ENCODE measurements around the gene TMED8.
"Not testable (repeated sequence)": the region's sequence is repeated elsewhere in the genome, so short reads cannot be mapped to it uniquely, and the experiment has no call there.

TMED8 gene
- 25.4 to 59.4 (median 52.1) reads per million in 9 experiments for total RNA-seq

GRCh38 chr14:77376771-77377501, at the start of gene TMED8, which contains the start of gene SAMD15:
TMED8 (minus strand) TSS chr14:77377094; CDS start chr14:77377053, 41 bp downstream.
SAMD15 (plus strand) TSS chr14:77377379; CDS start chr14:77377419, 40 bp downstream.
- peak; percentile 78 to 88 (median 85) for DNase-seq
- peaks cover 3% of the 10 kb centered on the region for H3K36me3 Mint-ChIP-seq (ENCODE audit: insufficient read depth)
- no peak within 1 kb of the TSS for H3K4me3 Mint-ChIP-seq
- H3K27me3 Mint-ChIP-seq, result peaks cover 0 to 8% of the 10 kb centered on the region in 2 donors
- H3K9me3 Mint-ChIP-seq, result no peaks in the 10 kb centered on the region
- H3K4me1 Mint-ChIP-seq (ENCODE audit: low read depth in 2 of 2), result peaks cover 19 to 30% of the 10 kb centered on the region in 2 donors
- H3K27ac Mint-ChIP-seq, result no peak within 1 kb of the TSS
- peak; percentile 94 for ATAC-seq (replicated peaks)

GRCh38 chr14:77426396-77426795, 49.5 kb upstream of the TMED8 start:
- DNase-seq (no peak), ATAC-seq (replicated peaks) (no peak)
- peaks cover 54% of the 10 kb centered on the region for H3K36me3 Mint-ChIP-seq (ENCODE audit: insufficient read depth)
- H3K9me3 Mint-ChIP-seq, result no peaks in the 10 kb centered on the region
- H3K4me3 Mint-ChIP-seq, result no peak overlapping the region
- peak overlapping the region in 1 of 2 donors; percentile 10 for H3K27ac Mint-ChIP-seq
- no peaks in the 10 kb centered on the region for H3K27me3 Mint-ChIP-seq
- H3K4me1 Mint-ChIP-seq (ENCODE audit: low read depth in 2 of 2), result peaks cover 0 to 3% of the 10 kb centered on the region in 2 donors

- Mint-ChIP-seq H3K27me3 (no peaks in the 10 kb centered on the region), H3K36me3 (ENCODE audit: insufficient read depth) (peaks cover 49% of the 10 kb centered on the region), H3K27ac (no peak overlapping the region), H3K4me3 (no peak overlapping the region), H3K4me1 (ENCODE audit: low read depth in 2 of 2) (peaks cover 0 to 3% of the 10 kb centered on the region in 2 donors), H3K9me3 (peaks cover 2 to 5% of the 10 kb centered on the region in 2 donors)
- ATAC-seq (replicated peaks) (no peak), DNase-seq (no peak)
These were observed 48.0 kb upstream of the TMED8 start for GRCh38 chr14:77424862-77425261.

- DNase-seq (no peak), ATAC-seq (replicated peaks) (no peak)
- no peaks in the 10 kb centered on the region for H3K27me3 Mint-ChIP-seq
- peaks cover 35% of the 10 kb centered on the region for H3K36me3 Mint-ChIP-seq (ENCODE audit: insufficient read depth)
- H3K4me3 Mint-ChIP-seq, result no peak within 1 kb of the TSS
- H3K27ac Mint-ChIP-seq, result no peak within 1 kb of the TSS
- peaks cover 5 to 8% of the 10 kb centered on the region in 2 donors for H3K9me3 Mint-ChIP-seq
- peaks cover 0 to 3% of the 10 kb centered on the region in 2 donors for H3K4me1 Mint-ChIP-seq (ENCODE audit: low read depth in 2 of 2)
These were observed 46.5 kb upstream of the TMED8 start, which contains the start of gene NOXRED1 for GRCh38 chr14:77423423-77423822. NOXRED1 (minus strand) TSS chr14:77423523; CDS start chr14:77422889, 634 bp downstream.

GRCh38 chr14:77421201-77421600, 44.3 kb upstream of the TMED8 start:
- Mint-ChIP-seq H3K4me3 (no peak overlapping the region), H3K4me1 (ENCODE audit: low read depth in 2 of 2) (peaks cover 0 to 3% of the 10 kb centered on the region in 2 donors), H3K36me3 (ENCODE audit: insufficient read depth) (peaks cover 17% of the 10 kb centered on the region), H3K27ac (no peak overlapping the region), H3K27me3 (no peaks in the 10 kb centered on the region), H3K9me3 (peaks cover 5 to 15% of the 10 kb centered on the region in 2 donors)
- DNase-seq (no peak), ATAC-seq (replicated peaks) (no peak)

- peaks cover 5 to 15% of the 10 kb centered on the region in 2 donors for H3K9me3 Mint-ChIP-seq
- ATAC-seq (replicated peaks) (no peak), DNase-seq (no peak)
- H3K27ac Mint-ChIP-seq, result no peak overlapping the region
- H3K36me3 Mint-ChIP-seq (ENCODE audit: insufficient read depth), result peaks cover 3% of the 10 kb centered on the region
- no peak overlapping the region for H3K4me3 Mint-ChIP-seq
- H3K27me3 Mint-ChIP-seq, result no peaks in the 10 kb centered on the region
- no peaks in the 10 kb centered on the region for H3K4me1 Mint-ChIP-seq (ENCODE audit: low read depth in 2 of 2)
These were observed 39.9 kb upstream of the TMED8 start for GRCh38 chr14:77416836-77417235.

- not testable (repeated sequence) for H3K4me1 Mint-ChIP-seq (ENCODE audit: low read depth in 2 of 2); ATAC-seq (replicated peaks); H3K36me3 Mint-ChIP-seq (ENCODE audit: insufficient read depth); H3K4me3 Mint-ChIP-seq; DNase-seq; H3K27me3 Mint-ChIP-seq; H3K27ac Mint-ChIP-seq
- peaks cover 5 to 15% of the 10 kb centered on the region in 2 donors for H3K9me3 Mint-ChIP-seq
These were observed 39.2 kb upstream of the TMED8 start for GRCh38 chr14:77416098-77416497.

- not testable (repeated sequence) for DNase-seq; H3K27ac Mint-ChIP-seq; H3K36me3 Mint-ChIP-seq (ENCODE audit: insufficient read depth); H3K4me1 Mint-ChIP-seq (ENCODE audit: low read depth in 2 of 2); ATAC-seq (replicated peaks); H3K4me3 Mint-ChIP-seq; H3K27me3 Mint-ChIP-seq
- H3K9me3 Mint-ChIP-seq, result peaks cover 5 to 15% of the 10 kb centered on the region in 2 donors
These were observed 38.6 kb upstream of the TMED8 start for GRCh38 chr14:77415403-77416030.

GRCh38 chr14:77409131-77409533, 32.2 kb upstream of the TMED8 start:
- H3K9me3 Mint-ChIP-seq, result no peaks in the 10 kb centered on the region
- H3K4me3 Mint-ChIP-seq, result no peak overlapping the region
- no peaks in the 10 kb centered on the region for H3K27me3 Mint-ChIP-seq
- DNase-seq (no peak), ATAC-seq (replicated peaks) (no peak)
- no peak overlapping the region for H3K27ac Mint-ChIP-seq
- no peaks in the 10 kb centered on the region for H3K36me3 Mint-ChIP-seq (ENCODE audit: insufficient read depth)
- H3K4me1 Mint-ChIP-seq (ENCODE audit: low read depth in 2 of 2), result no peaks in the 10 kb centered on the region

- DNase-seq, result no peak
- H3K27ac Mint-ChIP-seq, result no peak overlapping the region
- no peaks in the 10 kb centered on the region for H3K4me1 Mint-ChIP-seq (ENCODE audit: low read depth in 2 of 2)
- no peaks in the 10 kb centered on the region for H3K9me3 Mint-ChIP-seq
- no peak overlapping the region for H3K4me3 Mint-ChIP-seq
- ATAC-seq (replicated peaks), result no peak
- H3K36me3 Mint-ChIP-seq (ENCODE audit: insufficient read depth), result no peaks in the 10 kb centered on the region
- H3K27me3 Mint-ChIP-seq, result no peaks in the 10 kb centered on the region
These were observed 30.3 kb upstream of the TMED8 start for GRCh38 chr14:77407158-77407557.

- DNase-seq (no peak), ATAC-seq (replicated peaks) (no peak)
- H3K4me1 Mint-ChIP-seq (ENCODE audit: low read depth in 2 of 2), result no peaks in the 10 kb centered on the region
- H3K27ac Mint-ChIP-seq, result no peak overlapping the region
- H3K9me3 Mint-ChIP-seq, result no peaks in the 10 kb centered on the region
- H3K27me3 Mint-ChIP-seq, result no peaks in the 10 kb centered on the region
- H3K36me3 Mint-ChIP-seq (ENCODE audit: insufficient read depth), result no peaks in the 10 kb centered on the region
- H3K4me3 Mint-ChIP-seq, result no peak overlapping the region
These were observed 29.8 kb upstream of the TMED8 start for GRCh38 chr14:77406718-77407117.

- no peak overlapping the region for H3K27ac Mint-ChIP-seq
These were observed 29.2 kb upstream of the TMED8 start for GRCh38 chr14:77406086-77406485.

GRCh38 chr14:77403768-77404167, 26.9 kb upstream of the TMED8 start:
- Mint-ChIP-seq H3K27ac (no peak overlapping the region), H3K9me3 (no peaks in the 10 kb centered on the region), H3K4me1 (ENCODE audit: low read depth in 2 of 2) (no peaks in the 10 kb centered on the region), H3K4me3 (no peak overlapping the region), H3K36me3 (ENCODE audit: insufficient read depth) (no peaks in the 10 kb centered on the region), H3K27me3 (no peaks in the 10 kb centered on the region)
- DNase-seq (no peak), ATAC-seq (replicated peaks) (no peak)

More at GRCh38 chr14:77406086-77406485, 29.2 kb upstream of the TMED8 start:
- no peaks in the 10 kb centered on the region for H3K9me3 Mint-ChIP-seq
- no peak for DNase-seq
- H3K4me3 Mint-ChIP-seq, result no peak overlapping the region
- ATAC-seq (replicated peaks), result no peak
- H3K27me3 Mint-ChIP-seq, result no peaks in the 10 kb centered on the region
- no peaks in the 10 kb centered on the region for H3K4me1 Mint-ChIP-seq (ENCODE audit: low read depth in 2 of 2)
- no peaks in the 10 kb centered on the region for H3K36me3 Mint-ChIP-seq (ENCODE audit: insufficient read depth)

- Mint-ChIP-seq H3K9me3 (no peaks in the 10 kb centered on the region), H3K4me1 (ENCODE audit: low read depth in 2 of 2) (no peaks in the 10 kb centered on the region), H3K27me3 (no peaks in the 10 kb centered on the region), H3K36me3 (ENCODE audit: insufficient read depth) (no peaks in the 10 kb centered on the region), H3K4me3 (no peak overlapping the region), H3K27ac (no peak overlapping the region)
- DNase-seq (no peak), ATAC-seq (replicated peaks) (no peak)
These were observed 23.3 kb upstream of the TMED8 start for GRCh38 chr14:77400216-77400615.

All from effector memory CD8-positive, alpha-beta T cell (primary cell).